Activated CD4-positive, alpha-beta T cell treated with anti-CD3 and anti-CD28 coated beads, Interleukin-2, amount 10 ng/mL, durations not matched to agents 24 days and 14 days (primary cell): Measurements from ENCODE around the gene SND1. TPM values are rescaled to one million over a fixed set of nuclear protein-coding genes. Genes with fewer than 3 reads are reported as not detected.
"Not testable (repeated sequence)": the region's sequence is repeated elsewhere in the genome, so short reads cannot be mapped to it uniquely, and the experiment has no call there.

Source experiments
- DNase-seq: peaks from one replicate; pipeline ENCODE4 v3.0.0; 2022
- H3K27ac Mint-ChIP-seq: one replicate; pipeline ENCODE4 v1.8.0; 2022; ENCODE audit warnings: mild to moderate bottlenecking, mixed read lengths
- H3K27me3 Mint-ChIP-seq: one replicate; pipeline ENCODE4 v1.8.0; 2022; ENCODE audit warnings: mixed read lengths
- H3K36me3 Mint-ChIP-seq: one replicate; pipeline ENCODE4 v1.8.0; 2022; ENCODE audit warnings: low read depth, mild to moderate bottlenecking, mixed read lengths
- H3K4me1 Mint-ChIP-seq: one replicate; pipeline ENCODE4 v1.8.0; 2021; ENCODE audit warnings: mixed read lengths
- H3K4me3 Mint-ChIP-seq: one replicate; pipeline ENCODE4 v1.8.0; 2022; ENCODE audit warnings: mild to moderate bottlenecking, moderate library complexity, mixed read lengths
- H3K9me3 Mint-ChIP-seq: one replicate; pipeline ENCODE4 v1.8.0; 2021; ENCODE audit warnings: mixed read lengths
- intact Hi-C: fragments of 100-400 bp; cut with micrococcal nuclease; formaldehyde crosslinking; loops from one replicate; pipeline ENCODE4 v1.15.1; 2023
- total RNA-seq: library from RNA; stranded (reverse); gene quantifications from 2 replicates; pipeline ENCODE4 v1.2.3, GENCODE V29; 2022

SND1 gene
- total RNA-seq, 1 donor from 2014 or later = 295 TPM

DNA sequence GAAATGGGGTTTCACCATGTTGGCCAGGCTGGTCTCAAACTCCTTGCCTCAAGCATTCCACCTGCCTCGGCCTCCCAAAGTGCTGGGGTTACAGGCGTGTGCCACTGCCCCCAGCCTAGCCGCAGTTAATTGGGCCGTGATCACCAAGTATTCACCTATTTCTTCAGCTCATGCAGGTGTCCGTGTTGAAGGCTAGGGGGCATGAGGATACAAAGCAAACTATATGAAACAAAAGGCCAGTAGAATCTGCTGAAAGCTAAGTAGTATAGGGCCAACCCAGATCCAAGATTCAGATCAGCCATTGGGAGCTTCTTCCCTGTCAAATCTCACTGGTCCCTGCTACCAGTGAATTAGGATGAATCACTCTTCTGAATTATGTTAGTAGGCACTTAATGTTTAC is 305.9 kb downstream of the SND1 start:
- Mint-ChIP-seq H3K27ac (no peak overlapping the region), H3K36me3 (peaks cover 30% of the 10 kb centered on the region), H3K4me1 (peaks cover 12% of the 10 kb centered on the region), H3K4me3 (no peak overlapping the region), H3K9me3 (peaks cover 4% of the 10 kb centered on the region), H3K27me3 (no peaks in the 10 kb centered on the region)
- no peak for DNase-seq
- intact Hi-C loops = no loop called here

GRCh38 chr7:127959770-127960169 is 307.8 kb downstream of the SND1 start:
- peaks cover 29% of the 10 kb centered on the region for H3K36me3 Mint-ChIP-seq
- no peak overlapping the region for H3K4me3 Mint-ChIP-seq
- H3K4me1 Mint-ChIP-seq = peaks cover 12% of the 10 kb centered on the region
- intact Hi-C loops = no loop called here
- H3K9me3 Mint-ChIP-seq = peaks cover 6% of the 10 kb centered on the region
- H3K27me3 Mint-ChIP-seq = no peaks in the 10 kb centered on the region
- peak overlapping the region; percentile 68 for H3K27ac Mint-ChIP-seq
- DNase-seq = no peak

DNA sequence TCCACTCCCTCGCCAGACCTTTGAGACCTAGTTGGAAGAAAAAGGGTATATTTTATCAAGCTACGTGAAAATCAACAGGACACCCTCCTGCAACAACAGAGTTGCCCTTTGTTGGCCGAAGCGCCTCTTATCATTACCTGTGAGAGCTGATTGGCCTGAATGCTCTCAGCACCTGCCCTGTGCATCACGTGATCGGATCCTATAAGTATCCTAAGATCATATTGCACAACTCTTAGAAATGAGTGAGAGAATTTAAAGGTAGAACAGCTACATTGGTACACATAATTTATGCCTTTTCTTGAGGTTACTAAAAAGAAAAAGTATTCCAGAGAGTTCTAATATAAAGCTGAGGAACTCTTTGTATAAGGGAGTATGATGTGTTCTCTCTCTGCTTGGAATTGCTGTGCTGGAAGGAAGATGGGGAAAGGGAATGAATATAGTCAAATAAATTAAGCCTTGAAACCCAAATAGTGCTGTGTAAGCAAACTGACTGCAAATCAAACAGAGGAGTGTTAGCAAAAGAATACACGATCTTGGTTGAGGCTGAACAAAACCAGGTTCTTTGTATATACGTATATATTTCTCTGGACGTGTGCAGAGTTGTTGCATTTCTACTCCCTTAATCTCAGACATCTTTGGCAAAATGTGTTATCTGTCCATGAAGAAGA is 309.9 kb downstream of the SND1 start:
- Mint-ChIP-seq H3K27ac (no peak overlapping the region), H3K4me1 (peaks cover 12% of the 10 kb centered on the region), H3K9me3 (peaks cover 6% of the 10 kb centered on the region), H3K36me3 (peaks cover 26% of the 10 kb centered on the region), H3K27me3 (no peaks in the 10 kb centered on the region), H3K4me3 (no peak overlapping the region)
- DNase-seq = no peak
- intact Hi-C loops = no loop called here

DNA sequence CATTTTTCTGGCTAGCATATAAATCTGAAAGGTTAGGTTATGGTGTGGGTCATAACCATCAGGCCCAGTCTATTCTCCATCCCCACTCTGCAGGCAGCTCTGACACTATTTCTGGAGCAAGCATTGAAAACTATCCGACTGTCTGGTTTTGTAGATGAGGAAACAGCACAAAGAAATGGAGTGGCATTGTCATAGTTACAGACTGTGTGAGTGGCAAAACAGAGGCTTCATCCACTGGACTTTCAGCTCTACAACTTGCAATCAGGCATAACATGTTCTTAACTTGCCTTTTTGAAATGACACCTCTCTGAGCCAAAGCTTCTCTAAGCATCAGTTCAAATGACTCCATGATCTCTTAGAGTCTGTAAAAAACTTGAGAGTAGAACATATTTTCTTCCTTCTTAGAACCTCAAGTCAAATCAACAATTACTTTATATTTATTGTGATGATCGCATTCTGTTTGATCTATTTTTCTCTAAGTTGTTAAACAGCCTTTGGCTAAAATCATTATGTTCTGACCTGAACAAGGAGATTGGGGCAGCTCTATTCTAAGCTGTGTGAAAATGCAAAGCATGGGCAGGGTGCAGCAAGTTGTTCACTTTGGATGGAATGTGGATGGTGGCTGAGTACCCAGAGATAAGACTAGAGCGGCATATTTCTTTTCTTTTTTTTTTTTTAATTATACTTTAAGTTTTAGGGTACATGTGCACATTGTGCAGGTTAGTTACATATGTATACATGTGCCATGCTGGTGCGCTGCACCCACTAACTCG is 310.8 kb downstream of the SND1 start:
- intact Hi-C loops = no loop called here
- Mint-ChIP-seq H3K4me1 (peaks cover 12% of the 10 kb centered on the region), H3K9me3 (peaks cover 6% of the 10 kb centered on the region), H3K4me3 (no peak overlapping the region), H3K36me3 (peaks cover 26% of the 10 kb centered on the region), H3K27me3 (no peaks in the 10 kb centered on the region), H3K27ac (no peak overlapping the region)
- no peak for DNase-seq

GRCh38 chr7:127963850-127964249 is 311.9 kb downstream of the SND1 start:
- H3K36me3 Mint-ChIP-seq = peaks cover 26% of the 10 kb centered on the region
- intact Hi-C loops, H3K27ac Mint-ChIP-seq, DNase-seq, H3K27me3 Mint-ChIP-seq, H3K9me3 Mint-ChIP-seq, H3K4me3 Mint-ChIP-seq: not testable (repeated sequence)
- H3K4me1 Mint-ChIP-seq = peaks cover 12% of the 10 kb centered on the region

DNA sequence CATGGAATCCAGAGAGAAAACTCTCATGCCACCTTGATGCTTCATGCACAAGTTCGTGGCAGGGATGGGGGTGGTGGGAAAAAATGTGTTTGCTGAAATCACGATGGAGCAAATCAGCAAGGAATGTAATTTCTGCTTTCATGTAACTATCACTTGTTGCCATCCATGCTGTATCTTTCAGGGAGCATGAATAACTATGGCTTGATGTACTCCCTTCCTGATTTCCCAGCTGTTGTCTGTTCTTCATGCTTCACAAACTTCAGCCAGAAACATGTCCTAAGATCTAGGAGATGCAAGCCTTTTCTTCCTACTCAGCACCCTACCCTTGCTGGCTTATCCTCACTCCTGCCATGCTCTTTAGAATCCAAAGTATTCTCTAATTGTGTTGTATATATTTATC is 315.3 kb downstream of the SND1 start:
- Mint-ChIP-seq H3K4me3 (no peak overlapping the region), H3K27me3 (no peaks in the 10 kb centered on the region), H3K4me1 (peaks cover 1% of the 10 kb centered on the region), H3K36me3 (peaks cover 10% of the 10 kb centered on the region), H3K27ac (no peak overlapping the region), H3K9me3 (peaks cover 6% of the 10 kb centered on the region)
- no peak for DNase-seq
- intact Hi-C loops = no loop called here

DNA sequence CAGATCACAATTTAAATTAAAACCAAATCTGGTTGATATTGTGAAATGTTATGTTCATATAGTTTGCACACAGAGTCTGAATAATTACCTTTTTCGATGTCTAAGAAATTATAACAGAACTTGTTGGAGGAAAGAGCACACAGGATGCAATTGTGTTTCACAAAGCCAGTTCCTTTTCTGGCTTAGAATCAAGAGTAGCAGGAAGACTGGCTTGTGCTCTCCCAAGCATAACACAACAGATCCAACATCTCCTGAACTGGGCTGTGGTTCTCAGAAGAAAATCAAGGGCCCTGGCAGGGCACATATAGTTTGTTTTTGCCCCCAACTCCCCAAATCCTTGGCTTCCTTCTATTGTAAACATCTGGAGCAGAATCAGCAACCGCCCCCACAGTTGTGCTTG is 316.6 kb downstream of the SND1 start:
- no peaks in the 10 kb centered on the region for H3K27me3 Mint-ChIP-seq
- peaks cover 1% of the 10 kb centered on the region for H3K4me1 Mint-ChIP-seq
- H3K9me3 Mint-ChIP-seq = no peaks in the 10 kb centered on the region
- H3K36me3 Mint-ChIP-seq = peaks cover 8% of the 10 kb centered on the region
- DNase-seq = no peak
- intact Hi-C loops = no loop called here
- no peak overlapping the region for H3K27ac Mint-ChIP-seq
- no peak overlapping the region for H3K4me3 Mint-ChIP-seq

DNA sequence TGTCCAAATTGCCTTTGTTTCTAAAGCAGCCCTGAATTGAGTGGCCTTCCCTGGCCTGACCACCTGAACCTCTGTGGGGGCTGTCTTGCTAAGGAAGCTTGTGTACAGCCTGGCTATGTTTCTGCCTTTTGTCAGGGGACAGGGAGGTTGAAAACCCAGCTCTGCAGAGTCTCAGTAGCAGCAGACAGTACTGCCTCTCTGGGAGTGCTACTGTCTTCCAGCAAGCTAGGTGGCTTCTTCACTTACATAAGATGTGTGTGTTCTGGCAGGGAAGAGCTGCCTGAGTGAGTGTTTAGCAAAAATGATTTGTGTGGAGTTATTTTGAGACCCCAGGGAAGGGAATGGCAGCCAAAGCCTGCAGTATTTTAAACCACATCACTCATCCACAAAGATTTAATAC is 321.8 kb downstream of the SND1 start:
- Mint-ChIP-seq H3K27ac (no peak overlapping the region), H3K9me3 (peaks cover 10% of the 10 kb centered on the region), H3K27me3 (no peaks in the 10 kb centered on the region), H3K4me3 (no peak overlapping the region), H3K4me1 (peaks cover 3% of the 10 kb centered on the region), H3K36me3 (peaks cover 44% of the 10 kb centered on the region)
- no peak for DNase-seq
- intact Hi-C loops = no loop called here

- H3K4me1 Mint-ChIP-seq = peaks cover 2% of the 10 kb centered on the region
- DNase-seq = no peak
- intact Hi-C loops = no loop called here
- no peak overlapping the region for H3K27ac Mint-ChIP-seq
- no peaks in the 10 kb centered on the region for H3K27me3 Mint-ChIP-seq
- peaks cover 51% of the 10 kb centered on the region for H3K36me3 Mint-ChIP-seq
- peaks cover 16% of the 10 kb centered on the region for H3K9me3 Mint-ChIP-seq
- no peak overlapping the region for H3K4me3 Mint-ChIP-seq
Measured at GRCh38 chr7:127974446-127975035, 322.5 kb downstream of the SND1 start.

- DNase-seq = no peak
- Mint-ChIP-seq H3K36me3 (peaks cover 53% of the 10 kb centered on the region), H3K9me3 (peaks cover 16% of the 10 kb centered on the region), H3K27me3 (no peaks in the 10 kb centered on the region), H3K4me3 (no peak overlapping the region), H3K27ac (no peak overlapping the region), H3K4me1 (peaks cover 2% of the 10 kb centered on the region)
- intact Hi-C loops = no loop called here
Measured at GRCh38 chr7:127976056-127976737, 324.2 kb downstream of the SND1 start.

DNA sequence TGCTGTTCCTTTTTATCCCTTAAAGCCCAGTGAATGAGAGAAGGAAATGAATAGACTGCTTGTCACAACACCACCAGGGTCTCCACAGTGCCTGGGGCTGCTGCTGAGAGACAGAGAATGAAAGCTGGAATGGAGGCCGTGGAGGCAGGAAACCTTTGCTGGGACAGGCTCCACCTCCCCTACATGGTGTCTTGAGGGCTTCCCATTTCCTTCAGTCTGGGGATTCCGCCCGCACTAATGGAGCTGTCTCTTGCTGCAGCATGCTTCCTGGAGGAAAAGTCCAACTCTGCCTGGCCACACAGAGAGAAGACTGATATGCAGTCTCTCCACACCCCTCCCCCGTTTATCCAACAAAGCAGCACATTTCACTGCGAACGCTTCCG is 324.7 kb downstream of the SND1 start:
- H3K9me3 Mint-ChIP-seq = peaks cover 16% of the 10 kb centered on the region
- no peaks in the 10 kb centered on the region for H3K27me3 Mint-ChIP-seq
- H3K4me1 Mint-ChIP-seq = peaks cover 7% of the 10 kb centered on the region
- intact Hi-C loops = no loop called here
- DNase-seq = no peak
- H3K4me3 Mint-ChIP-seq = no peak overlapping the region
- peaks cover 53% of the 10 kb centered on the region for H3K36me3 Mint-ChIP-seq
- H3K27ac Mint-ChIP-seq = no peak overlapping the region

GRCh38 chr7:127978421-127978820 is 326.4 kb downstream of the SND1 start:
- Mint-ChIP-seq H3K4me1 (peaks cover 14% of the 10 kb centered on the region), H3K9me3 (peaks cover 16% of the 10 kb centered on the region), H3K4me3 (no peak overlapping the region), H3K27ac (no peak overlapping the region), H3K27me3 (no peaks in the 10 kb centered on the region), H3K36me3 (peaks cover 52% of the 10 kb centered on the region)
- DNase-seq = no peak
- intact Hi-C loops = no loop called here

- Mint-ChIP-seq H3K4me1 (peaks cover 19% of the 10 kb centered on the region), H3K27me3 (no peaks in the 10 kb centered on the region), H3K27ac (no peak overlapping the region), H3K4me3 (no peak overlapping the region), H3K36me3 (peaks cover 52% of the 10 kb centered on the region), H3K9me3 (peaks cover 16% of the 10 kb centered on the region)
- intact Hi-C loops = no loop called here
- no peak for DNase-seq
Measured at GRCh38 chr7:127979113-127979727, 327.2 kb downstream of the SND1 start.
